Activated CD8-positive, alpha-beta memory T cell treated with anti-CD3 and anti-CD28 coated beads, Interleukin-2, amount 50 U/mL, for 4 hours (primary cell): ENCODE data around the gene EFCAB8.

Experiments used
- DNase-seq: peaks from one replicate; pipeline ENCODE4 v3.0.0-alpha.2; 2020

The EFCAB8 gene

GRCh38 chr20:32989507-32990283 is 131.0 kb downstream of the EFCAB8 start:
- no peak for DNase-seq

DNA sequence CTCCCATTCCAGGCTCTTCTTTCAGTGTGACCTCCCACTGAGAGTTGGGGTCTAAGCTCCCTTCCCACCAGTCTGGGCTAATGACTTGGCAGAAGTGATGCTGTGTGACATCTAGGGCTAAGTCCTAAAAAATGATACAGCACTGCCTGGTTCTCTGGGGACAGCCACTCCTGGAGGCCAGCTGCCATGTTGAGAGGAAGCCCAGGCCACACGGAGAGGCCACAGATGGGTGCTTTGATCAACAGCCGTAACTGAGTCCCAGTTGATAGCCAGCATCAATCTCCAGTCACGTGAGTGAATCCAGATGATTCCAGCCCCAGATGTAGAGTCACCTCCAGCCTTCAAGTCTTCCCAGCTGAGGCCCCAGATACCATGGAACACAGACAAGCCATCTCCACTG is 131.7 kb downstream of the EFCAB8 start:
- DNase-seq, result no peak

- DNase-seq, result no peak
These were observed 132.7 kb downstream of the EFCAB8 start for GRCh38 chr20:32991383-32991782.

DNA sequence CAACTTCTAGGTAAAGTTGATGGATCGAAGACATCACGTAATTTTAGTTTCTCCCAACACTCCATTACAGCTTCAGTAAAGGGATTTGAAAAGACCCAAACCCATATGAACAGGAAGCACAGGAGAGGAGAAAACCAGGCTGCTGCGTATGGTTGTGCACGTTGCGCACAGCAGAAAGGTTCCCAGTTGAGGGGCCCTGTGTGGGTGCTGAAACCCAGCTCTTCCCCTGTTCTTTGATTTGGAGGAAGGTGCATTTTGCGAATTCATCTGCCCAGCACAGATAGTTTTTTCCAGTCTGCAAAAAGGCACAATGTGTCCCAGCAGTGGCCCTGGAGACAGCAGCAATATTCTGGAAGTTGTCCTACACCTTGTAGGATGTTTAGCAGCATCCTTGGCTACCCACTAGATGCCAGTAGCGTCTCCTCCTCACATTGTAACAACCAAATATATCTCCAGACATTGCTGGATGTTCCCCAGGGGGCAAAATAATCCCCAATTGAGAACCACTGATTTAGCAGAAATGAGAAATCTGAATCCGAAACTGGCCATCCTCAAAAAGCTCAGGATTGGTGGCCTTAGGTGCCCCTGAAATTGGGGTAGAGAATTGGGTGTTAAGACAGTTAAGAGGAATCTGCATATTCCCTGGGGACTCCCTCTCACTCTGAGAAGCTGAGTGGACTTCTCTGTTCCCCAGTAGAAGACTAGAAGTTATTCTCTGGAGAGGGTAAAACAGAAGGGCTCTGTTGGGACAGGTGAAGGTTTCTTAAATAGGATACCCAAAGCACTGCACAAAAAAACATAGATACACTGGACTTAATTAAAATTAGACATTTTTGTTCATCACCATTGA is 133.3 kb downstream of the EFCAB8 start:
- no peak for DNase-seq

DNA sequence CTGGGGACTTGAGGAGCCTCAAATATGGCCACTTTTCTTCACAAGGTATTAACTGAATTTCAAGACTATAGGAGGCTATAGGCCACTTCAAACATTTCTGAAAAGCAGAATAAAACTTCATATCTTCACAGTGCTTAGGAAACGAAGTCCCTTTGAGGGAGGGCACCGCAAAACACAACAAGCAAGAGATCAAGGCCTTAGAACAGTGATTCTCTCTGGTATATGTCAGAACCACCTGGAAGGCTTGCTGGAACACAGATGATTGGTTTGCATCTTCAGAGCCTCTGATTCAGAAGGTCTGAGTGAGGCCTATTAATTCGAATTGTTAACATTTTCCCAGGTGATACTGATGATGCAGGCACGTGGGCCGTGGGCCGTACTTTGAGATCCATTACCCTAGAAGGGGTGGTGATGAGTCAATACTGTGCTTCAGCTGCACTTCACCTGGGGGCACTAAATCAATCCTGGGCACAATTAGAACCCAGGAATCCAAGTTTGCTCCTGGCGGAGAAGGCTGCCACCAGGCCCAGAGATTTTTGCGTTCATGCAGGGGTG is 134.8 kb downstream of the EFCAB8 start:
- peak; percentile 45 for DNase-seq

GRCh38 chr20:32995802-32996201 is 137.1 kb downstream of the EFCAB8 start:
- DNase-seq, result no peak

DNA sequence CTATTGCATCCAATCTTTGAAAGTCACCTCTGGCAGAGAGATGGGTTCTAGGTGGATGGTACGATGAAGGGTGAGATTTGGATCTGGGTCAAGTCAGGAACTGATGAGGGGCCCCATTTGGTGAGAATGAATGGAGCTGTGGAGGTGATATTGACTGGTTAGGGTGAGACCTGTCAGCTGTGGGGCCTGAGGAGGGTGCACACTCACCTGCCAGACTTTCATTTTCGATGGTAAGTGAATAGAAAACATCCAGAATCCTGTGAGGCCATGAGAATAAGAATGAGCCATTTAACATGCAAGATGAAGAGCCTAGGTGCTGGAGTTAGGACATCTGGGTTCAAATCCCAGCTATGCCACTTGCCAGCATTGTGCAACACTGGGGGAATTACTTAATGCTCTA is 138.7 kb downstream of the EFCAB8 start:
- no peak for DNase-seq

GRCh38 chr20:32999603-33000250 is 141.0 kb downstream of the EFCAB8 start:
- DNase-seq, result no peak

GRCh38 chr20:33000802-33001466 is 142.2 kb downstream of the EFCAB8 start:
- no peak for DNase-seq

- DNase-seq, result no peak
These were observed 143.5 kb downstream of the EFCAB8 start for GRCh38 chr20:33002087-33002808.

GRCh38 chr20:33004141-33004751 is 145.5 kb downstream of the EFCAB8 start, which contains the start of gene SUN5:
SUN5 (minus strand) TSS chr20:33004433; CDS start chr20:33004340, 93 bp downstream.
- DNase-seq, result no peak

GRCh38 chr20:33005132-33005566 is 146.4 kb downstream of the EFCAB8 start:
- DNase-seq, result peak; percentile 32

- no peak for DNase-seq
These were observed 147.4 kb downstream of the EFCAB8 start for GRCh38 chr20:33005908-33006775.

DNA sequence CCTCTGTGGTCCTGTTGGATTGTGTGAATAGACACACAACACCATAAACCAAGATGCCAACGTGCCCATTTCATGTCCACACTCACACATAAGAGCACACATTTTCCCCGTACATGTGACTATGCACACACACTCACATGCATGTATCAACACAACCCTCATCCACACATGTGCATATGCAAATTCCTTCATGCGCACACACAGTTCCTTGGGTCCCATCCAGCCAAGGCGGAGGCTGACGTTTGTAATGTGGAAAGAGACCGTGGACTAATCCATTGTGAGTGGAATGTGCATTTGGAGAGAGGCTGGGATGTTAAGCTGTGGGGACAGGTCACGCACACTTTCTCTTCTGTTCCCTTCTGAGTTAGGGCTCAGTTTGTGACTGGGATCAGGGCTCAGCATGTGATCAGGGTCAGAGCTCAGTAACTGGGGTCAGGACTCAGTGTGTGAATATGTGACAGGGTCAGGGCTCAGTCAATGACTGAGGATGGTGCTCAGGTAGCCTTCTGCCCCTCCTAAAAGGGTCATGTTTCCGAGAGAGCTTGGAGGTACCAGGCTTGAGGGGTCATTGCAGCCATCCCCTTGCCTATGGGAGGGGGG is 148.2 kb downstream of the EFCAB8 start:
- no peak for DNase-seq

- no peak for DNase-seq
These were observed 148.9 kb downstream of the EFCAB8 start, which contains the start of gene BPIFB2 for GRCh38 chr20:33007376-33008335. BPIFB2 (plus strand) TSS chr20:33007704; CDS start chr20:33008575, 871 bp downstream.

DNA sequence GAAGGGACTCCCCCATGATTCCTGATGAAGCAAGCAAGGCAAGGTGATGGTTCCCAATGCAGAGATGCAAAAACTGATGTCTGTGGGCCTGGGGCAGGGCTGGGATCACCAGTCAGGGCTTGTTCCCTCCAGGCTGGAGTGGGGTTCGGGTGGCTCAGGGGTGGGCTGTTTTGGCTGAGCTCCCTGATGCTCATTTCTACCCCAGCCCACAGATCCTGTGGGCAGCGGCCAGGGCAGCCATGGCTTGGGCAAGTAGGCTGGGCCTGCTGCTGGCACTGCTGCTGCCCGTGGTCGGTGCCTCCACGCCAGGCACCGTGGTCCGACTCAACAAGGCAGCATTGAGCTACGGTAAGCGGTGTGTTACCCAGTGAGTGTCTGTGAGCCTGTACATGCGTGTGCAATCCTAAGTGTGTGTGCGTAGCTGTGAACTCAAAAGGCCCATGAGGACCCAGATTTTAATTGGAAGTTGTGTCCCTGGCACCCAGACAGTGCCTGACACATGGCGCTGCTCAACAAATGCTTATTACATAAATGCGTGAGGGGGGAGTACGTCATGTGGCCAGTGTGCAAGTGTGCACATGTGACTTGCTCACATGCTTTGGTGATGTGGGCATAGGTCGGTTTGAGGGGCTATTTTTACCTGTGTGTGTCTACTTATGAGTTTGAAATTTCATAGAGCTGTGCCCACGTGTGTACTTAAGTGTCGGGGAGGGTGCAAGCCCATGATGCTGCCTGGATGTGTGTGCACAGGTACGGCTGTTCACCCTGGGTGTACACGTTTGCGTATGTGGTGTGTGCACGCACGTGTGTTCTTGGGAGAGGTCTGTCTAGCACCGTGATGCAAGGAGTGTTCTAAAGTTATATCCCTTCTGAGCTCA is 149.9 kb downstream of the EFCAB8 start:
- DNase-seq, result no peak
